Measurements from ENCODE around the gene DNAJA2.

DNAJA2 gene

DNA sequence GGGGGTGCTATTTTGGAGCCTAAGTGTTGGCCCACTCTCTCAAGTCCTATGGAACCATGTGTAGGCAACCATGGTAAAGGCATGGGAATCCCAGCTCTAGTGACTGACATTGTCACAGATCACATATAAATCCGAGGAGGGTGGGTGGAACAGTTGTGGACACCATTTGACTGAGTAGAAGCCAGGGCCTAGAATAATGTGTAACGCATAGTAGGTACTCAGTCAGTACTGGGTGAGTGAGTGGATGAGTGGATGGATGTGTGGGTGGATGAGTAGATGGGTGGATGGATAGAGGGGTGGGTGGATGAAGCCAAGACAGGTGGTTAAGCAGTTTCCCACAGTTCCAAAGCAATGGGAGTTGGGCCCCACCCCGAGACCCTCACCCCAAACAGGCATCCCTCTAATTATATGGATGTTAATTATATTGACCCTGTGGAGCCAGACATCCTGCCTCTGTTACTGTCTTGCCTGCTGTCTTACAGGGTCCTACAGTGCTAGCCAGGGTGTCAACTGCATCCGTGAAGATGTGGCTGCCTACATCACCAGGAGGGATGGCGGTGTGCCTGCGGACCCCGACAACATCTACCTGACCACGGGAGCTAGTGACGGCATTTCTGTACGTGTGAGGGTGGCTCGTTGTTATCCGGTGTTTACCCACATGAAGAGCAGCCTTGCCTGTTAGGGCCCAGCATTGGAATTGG is 67.0 kb downstream of the DNAJA2 start:
- no peak for DNase-seq (ENCODE audit: low spot score)
- no peak for FAIRE-seq

Data from urothelium cell line (cell line).